Mesangial cell (primary cell): ENCODE results near the gene CALHM6. TPM values are rescaled to one million over a fixed set of nuclear protein-coding genes. Genes with fewer than 3 reads are reported as not detected.

Source experiments
- total RNA-seq: library from RNA; depleted of rRNA; stranded (reverse); fragments of >200 nt; gene quantifications from 2 replicates; pipeline ENCODE4 v1.2.3, GENCODE V29; 2015

The CALHM6 gene
- 1.6 and 2.6 TPM in 2 replicates for total RNA-seq

DNA sequence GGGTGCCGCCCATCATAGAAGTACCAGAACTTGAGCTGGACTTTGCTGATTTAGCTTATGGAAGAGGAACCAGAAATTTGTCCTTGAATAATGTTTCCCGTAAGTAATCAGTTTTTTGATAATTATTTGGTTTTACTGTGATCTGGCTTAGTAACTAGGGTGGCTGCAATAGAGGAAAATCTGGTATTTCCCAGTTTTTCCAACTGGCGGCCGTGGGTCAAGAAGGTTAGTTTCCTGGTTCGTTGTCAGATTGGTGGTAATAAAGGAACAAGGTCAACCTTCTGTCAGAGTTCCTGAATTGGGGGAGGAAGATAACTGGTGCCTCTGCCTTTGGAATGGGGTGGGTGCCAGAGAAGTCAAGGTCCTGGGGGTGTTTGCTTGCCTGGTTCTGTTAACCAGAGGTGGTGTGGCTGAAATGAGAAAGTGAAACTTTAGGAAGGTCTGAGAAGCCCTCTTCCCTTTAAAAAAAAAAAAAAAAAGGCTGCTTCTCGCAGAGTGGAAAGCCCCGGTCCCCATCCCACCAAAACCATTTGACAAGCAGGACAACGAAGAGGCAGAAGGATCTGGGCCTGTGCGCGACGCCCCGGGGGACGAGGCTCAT lies at the start of gene CALHM6:
TSS of gene CALHM6 (plus strand) at position 45 of the 601 bp plus-strand sequence. CDS start at position 600, 555 bp downstream.

DNA sequence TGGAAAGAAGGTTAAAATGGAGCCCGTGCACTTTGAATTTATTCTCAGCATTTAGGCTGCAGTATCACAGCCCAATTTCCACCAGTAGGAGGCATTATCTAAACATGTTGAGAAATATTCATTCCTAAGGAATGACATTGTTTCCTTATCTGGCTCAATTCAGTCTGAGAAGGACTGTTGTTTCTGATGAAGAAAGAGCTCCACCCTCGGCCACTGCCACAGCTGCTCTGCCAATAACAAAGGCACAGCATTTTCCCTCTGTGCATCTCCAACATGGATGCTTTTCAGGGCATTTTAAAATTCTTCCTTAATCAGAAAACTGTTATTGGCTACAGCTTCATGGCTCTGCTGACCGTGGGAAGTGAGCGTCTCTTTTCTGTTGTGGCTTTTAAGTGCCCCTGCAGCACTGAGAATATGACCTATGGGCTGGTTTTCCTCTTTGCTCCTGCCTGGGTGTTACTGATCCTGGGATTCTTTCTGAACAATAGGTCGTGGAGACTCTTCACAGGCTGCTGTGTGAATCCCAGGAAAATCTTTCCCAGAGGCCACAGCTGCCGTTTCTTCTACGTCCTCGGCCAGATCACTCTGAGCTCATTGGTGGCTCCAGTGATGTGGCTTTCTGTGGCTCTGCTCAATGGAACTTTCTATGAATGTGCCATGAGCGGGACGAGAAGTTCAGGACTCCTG lies 50.4 kb downstream of the CALHM6 start, which contains the start of gene CALHM5:
TSS of gene CALHM5 (plus strand) at position 216 of the 687 bp plus-strand sequence. CDS start at position 274, 58 bp downstream.

Other genes with a start within 250 kb of the CALHM6 start
- gene TSPYL4, start 207.3 kb upstream of the CALHM6 start, total RNA-seq, result 9.3 and 13.3 TPM in 2 replicates
- 56.0 and 56.2 TPM in 2 replicates for gene TSPYL1, start 181.4 kb upstream of the CALHM6 start, total RNA-seq
- gene DSE, start 90.4 kb upstream of the CALHM6 start, total RNA-seq, result 20.9 and 31.1 TPM in 2 replicates
- 0.49 and 0.89 TPM in 2 replicates for gene CALHM5, start 50.3 kb downstream of the CALHM6 start, total RNA-seq
- not detected in 2 replicates for gene TRAPPC3L, start 84.3 kb downstream of the CALHM6 start, total RNA-seq
- gene CALHM4, start 92.4 kb downstream of the CALHM6 start, total RNA-seq, result not detected in 2 replicates
- 13.2 and 13.7 TPM in 2 replicates for gene RWDD1, start 110.1 kb downstream of the CALHM6 start, total RNA-seq
- gene RSPH4A, start 155.1 kb downstream of the CALHM6 start, total RNA-seq, result 0.13 and 0.16 TPM in 2 replicates
- gene ZUP1, start 207.4 kb downstream of the CALHM6 start, total RNA-seq, result 4.6 and 5.5 TPM in 2 replicates
- 4.2 and 4.4 TPM in 2 replicates for gene KPNA5, start 219.8 kb downstream of the CALHM6 start, total RNA-seq